DOHH2 (cell line): Measurements from ENCODE around the gene ANK3.

Experiments
- H3F3A ChIP-seq: fragments of 200-600 bp; sonication (generic), shearing (Covaris generic); 2 replicates; pipeline ENCODE4 v1.6.0; 2016; ENCODE audit warnings: antibody characterized with exemption, mild to moderate bottlenecking; ENCODE audit not compliant: control insufficient read depth, insufficient read depth
- H3K27ac ChIP-seq: fragments of 200-600 bp; sonication (generic); 2 replicates; pipeline ENCODE4 v1.5.1; 2014; ENCODE audit warnings: low read depth, mild to moderate bottlenecking, low read length, moderate library complexity
- H3K27me3 ChIP-seq: fragments of 200-600 bp; sonication (generic); 2 replicates; pipeline ENCODE4 v1.6.1; 2014; ENCODE audit warnings: mild to moderate bottlenecking, low read length, mixed read lengths; ENCODE audit not compliant: control insufficient read depth
- H3K36me3 ChIP-seq: fragments of 200-600 bp; sonication (generic); 2 replicates; pipeline ENCODE4 v1.6.1; 2014; ENCODE audit warnings: mild to moderate bottlenecking, low read length, moderate library complexity, mixed read lengths; ENCODE audit not compliant: control insufficient read depth
- H3K4me1 ChIP-seq: fragments of 200-600 bp; sonication (generic); 2 replicates; pipeline ENCODE4 v1.6.1; 2014; ENCODE audit warnings: mild to moderate bottlenecking, low read length, mixed read lengths; ENCODE audit not compliant: control insufficient read depth
- H3K4me2 ChIP-seq: fragments of 200-600 bp; sonication (generic); 2 replicates; pipeline ENCODE4 v1.6.0; 2014; ENCODE audit warnings: mild to moderate bottlenecking, low read length, moderate library complexity
- H3K4me3 ChIP-seq: fragments of 200-600 bp; sonication (generic); 2 replicates; pipeline ENCODE4 v1.5.1; 2014; ENCODE audit warnings: mild to moderate bottlenecking, low read length, mixed read lengths
- H3K79me2 ChIP-seq: fragments of 200-600 bp; sonication (generic); 2 replicates; pipeline ENCODE4 v1.6.1; 2014; ENCODE audit warnings: mild to moderate bottlenecking, low read length, mixed read lengths; ENCODE audit not compliant: control insufficient read depth
- H3K9me2 ChIP-seq: fragments of 200-600 bp; sonication (generic); replicated peaks from 2 replicates; pipeline ENCODE4 v1.6.1; 2014; ENCODE audit warnings: mild to moderate bottlenecking, low read length, mixed read lengths; ENCODE audit not compliant: control insufficient read depth
- H3K9me3 ChIP-seq: fragments of 200-600 bp; sonication (generic); 2 replicates; pipeline ENCODE4 v1.6.1; 2014; ENCODE audit warnings: antibody characterized with exemption, low read length, mixed read lengths; ENCODE audit not compliant: control insufficient read depth, insufficient read depth
- H4K20me1 ChIP-seq: fragments of 200-600 bp; sonication (generic); 2 replicates; pipeline ENCODE4 v1.6.0; 2014; ENCODE audit warnings: low read depth, mild to moderate bottlenecking, antibody characterized with exemption, low read length, moderate library complexity; ENCODE audit not compliant: control insufficient read depth, insufficient read depth
- CTCF ChIP-seq: fragments of 200-600 bp; sonication (generic); IDR thresholded peaks from one replicate; pipeline ENCODE4 v1.5.1; 2014; ENCODE audit warnings: antibody characterized with exemption, mild to moderate bottlenecking, low read depth, low read length; ENCODE audit not compliant: poor library complexity, severe bottlenecking
- EZH2phosphoT487 ChIP-seq: fragments of 200-600 bp; sonication (generic); IDR thresholded peaks from 2 replicates; pipeline ENCODE4 v1.6.1; 2017; ENCODE audit warnings: borderline replicate concordance, mild to moderate bottlenecking, antibody characterized with exemption, low read length, moderate library complexity, mixed read lengths

Gene ANK3

GRCh38 chr10:60422809-60423208 lies 33.1 kb upstream of the ANK3 start:
- H4K20me1 ChIP-seq = no peaks in the 10 kb centered on the region
- H3F3A ChIP-seq = no peaks in the 10 kb centered on the region
- H3K4me1 ChIP-seq = peaks cover 19% of the 10 kb centered on the region
- no peaks in the 10 kb centered on the region for H3K27me3 ChIP-seq
- no peaks in the 10 kb centered on the region for H3K79me2 ChIP-seq
- H3K9me3 ChIP-seq = no peaks in the 10 kb centered on the region
- no peak overlapping the region for H3K27ac ChIP-seq
- H3K4me3 ChIP-seq = no peak overlapping the region
- H3K4me2 ChIP-seq = no peak overlapping the region
- TF ChIP-seq CTCF (no peak), EZH2phosphoT487 (no peak)
- no peaks in the 10 kb centered on the region for H3K36me3 ChIP-seq
- H3K9me2 ChIP-seq = no peaks in the 10 kb centered on the region

GRCh38 chr10:60420991-60421894 lies 31.6 kb upstream of the ANK3 start:
- no peaks in the 10 kb centered on the region for H3F3A ChIP-seq
- H3K9me2 ChIP-seq = no peaks in the 10 kb centered on the region
- no peaks in the 10 kb centered on the region for H3K79me2 ChIP-seq
- H4K20me1 ChIP-seq = no peaks in the 10 kb centered on the region
- H3K9me3 ChIP-seq = no peaks in the 10 kb centered on the region
- H3K27ac ChIP-seq = no peak overlapping the region
- H3K27me3 ChIP-seq = no peaks in the 10 kb centered on the region
- peaks cover 19% of the 10 kb centered on the region for H3K4me1 ChIP-seq
- H3K36me3 ChIP-seq = no peaks in the 10 kb centered on the region
- no peak overlapping the region for H3K4me3 ChIP-seq
- no peak overlapping the region for H3K4me2 ChIP-seq
- TF ChIP-seq CTCF = no peak
- TF ChIP-seq EZH2phosphoT487 = no peak

- H3F3A ChIP-seq = no peaks in the 10 kb centered on the region
- no peaks in the 10 kb centered on the region for H4K20me1 ChIP-seq
- peaks cover 6% of the 10 kb centered on the region for H3K4me1 ChIP-seq
- TF ChIP-seq CTCF = no peak
- TF ChIP-seq EZH2phosphoT487 = no peak
- no peaks in the 10 kb centered on the region for H3K36me3 ChIP-seq
- no peaks in the 10 kb centered on the region for H3K27me3 ChIP-seq
- H3K4me3 ChIP-seq = no peak overlapping the region
- H3K9me2 ChIP-seq = no peaks in the 10 kb centered on the region
- no peaks in the 10 kb centered on the region for H3K9me3 ChIP-seq
- H3K79me2 ChIP-seq = no peaks in the 10 kb centered on the region
- H3K4me2 ChIP-seq = no peak overlapping the region
- H3K27ac ChIP-seq = no peak overlapping the region
Measured at GRCh38 chr10:60419249-60419648, 29.6 kb upstream of the ANK3 start.
